Activated naive CD4-positive, alpha-beta T cell treated with anti-CD3 and anti-CD28 coated beads, Interleukin-2, amount 10 ng/mL, durations not matched to agents 7 days and 5 days (primary cell): Measurements from ENCODE around the gene SUSD6.

Experiments
- CTCF ChIA-PET: fragments of 350-600 bp; sonication (Branson Sonifier 250); formaldehyde crosslinking; loops from one replicate; lab custom pipeline; 2021; ENCODE audit warnings: antibody characterized with exemption; lab: Charles Lee
- DNase-seq: peaks from one replicate; pipeline ENCODE4 v3.0.0-alpha.2; 2020
- H3K27ac Mint-ChIP-seq: one replicate; pipeline ENCODE4 v1.8.0; 2021; ENCODE audit warnings: mild to moderate bottlenecking, moderate library complexity, mixed read lengths
- H3K27me3 Mint-ChIP-seq: one replicate; pipeline ENCODE4 v1.8.0; 2021; ENCODE audit warnings: mild to moderate bottlenecking, mixed read lengths
- H3K36me3 Mint-ChIP-seq: one replicate; pipeline ENCODE4 v1.8.0; 2021; ENCODE audit warnings: mixed read lengths
- H3K4me1 Mint-ChIP-seq: one replicate; pipeline ENCODE4 v1.8.0; 2021; ENCODE audit warnings: mixed read lengths
- H3K4me3 Mint-ChIP-seq: one replicate; pipeline ENCODE4 v1.8.0; 2021; ENCODE audit warnings: mild to moderate bottlenecking, moderate library complexity, mixed read lengths
- H3K9me3 Mint-ChIP-seq: one replicate; pipeline ENCODE4 v1.8.0; 2021; ENCODE audit warnings: mixed read lengths

The SUSD6 gene

GRCh38 chr14:69666690-69667211 lies 55.4 kb downstream of the SUSD6 start:
- Mint-ChIP-seq H3K4me3 (no peak overlapping the region), H3K36me3 (peaks cover 64% of the 10 kb centered on the region), H3K4me1 (peaks cover 82% of the 10 kb centered on the region), H3K27ac (peak overlapping the region; percentile 80), H3K27me3 (no peaks in the 10 kb centered on the region), H3K9me3 (peaks cover 11% of the 10 kb centered on the region)
- DNase-seq = no peak
- CTCF ChIA-PET = interaction anchor here (0.7 to 1.1 kb wide), 2 partner anchors 36 to 104 kb away, joined by 3 read pairs; no protein-coding TSS in a partner anchor

- CTCF ChIA-PET = interaction anchor here (0.6 to 1.6 kb wide), 2 partner anchors 23 to 42 kb away, joined by 3 to 4 read pairs; no protein-coding TSS in a partner anchor
- Mint-ChIP-seq H3K36me3 (peaks cover 61% of the 10 kb centered on the region), H3K4me1 (peaks cover 87% of the 10 kb centered on the region), H3K4me3 (no peak overlapping the region), H3K27me3 (no peaks in the 10 kb centered on the region), H3K9me3 (peaks cover 11% of the 10 kb centered on the region), H3K27ac (peak overlapping the region; percentile 74)
- DNase-seq = no peak
These were observed 56.5 kb downstream of the SUSD6 start for GRCh38 chr14:69667938-69668335.

- Mint-ChIP-seq H3K4me3 (no peak overlapping the region), H3K9me3 (peaks cover 11% of the 10 kb centered on the region), H3K27me3 (no peaks in the 10 kb centered on the region)
These were observed 58.0 kb downstream of the SUSD6 start for GRCh38 chr14:69669375-69669774.

GRCh38 chr14:69670093-69670492 lies 58.7 kb downstream of the SUSD6 start:
- Mint-ChIP-seq H3K4me3 (no peak overlapping the region), H3K36me3 (peaks cover 49% of the 10 kb centered on the region), H3K27me3 (no peaks in the 10 kb centered on the region), H3K27ac (no peak overlapping the region), H3K4me1 (peaks cover 93% of the 10 kb centered on the region), H3K9me3 (peaks cover 11% of the 10 kb centered on the region)
- CTCF ChIA-PET = interaction anchor here (1.0 to 1.1 kb wide), 2 partner anchors 57 to 61 kb away, joined by 3 to 5 read pairs; no protein-coding TSS in a partner anchor
- no peak for DNase-seq

More at GRCh38 chr14:69669375-69669774, 58.0 kb downstream of the SUSD6 start:
- H3K27ac Mint-ChIP-seq = peak overlapping the region; percentile 85
- peaks cover 90% of the 10 kb centered on the region for H3K4me1 Mint-ChIP-seq
- CTCF ChIA-PET = interaction anchor here (0.7 to 1.1 kb wide), 3 partner anchors 57 to 61 kb away, joined by 3 to 5 read pairs (median 3); no protein-coding TSS in a partner anchor
- DNase-seq = no peak
- peaks cover 55% of the 10 kb centered on the region for H3K36me3 Mint-ChIP-seq

DNA sequence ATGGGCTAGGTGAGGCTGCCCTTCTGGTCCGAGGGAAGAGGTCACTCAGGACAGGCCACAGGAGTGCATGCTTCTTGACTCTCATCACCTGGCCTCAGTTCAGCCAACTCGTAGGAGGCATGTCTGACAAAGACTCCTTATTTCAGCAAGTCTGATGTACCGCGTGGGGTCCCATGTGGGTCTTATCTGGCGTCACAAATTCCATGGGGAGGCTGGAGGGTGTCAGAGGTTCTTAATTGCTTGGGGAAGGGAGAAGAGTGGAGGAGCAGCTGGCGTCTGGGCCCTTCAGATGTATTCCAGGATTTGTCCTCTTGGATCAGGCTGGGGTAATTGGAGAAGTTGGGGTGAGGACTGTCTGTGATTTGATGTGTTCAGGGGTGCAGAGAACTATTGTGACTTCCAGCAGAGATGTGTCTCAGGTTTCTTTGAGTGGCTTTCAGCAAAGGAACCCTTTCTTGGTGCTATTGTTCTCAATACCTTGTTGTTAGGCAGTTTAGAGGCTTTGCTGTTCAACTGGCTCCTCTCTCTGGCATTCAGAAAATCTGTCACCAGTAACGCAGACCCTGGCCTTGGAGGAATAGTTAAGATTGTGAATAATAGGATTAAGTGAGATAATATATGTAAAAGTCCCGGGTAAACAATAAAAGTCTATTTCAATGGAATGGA lies 60.1 kb downstream of the SUSD6 start:
- peaks cover 11% of the 10 kb centered on the region for H3K9me3 Mint-ChIP-seq
- CTCF ChIA-PET = no interaction called here
- H3K4me1 Mint-ChIP-seq = peaks cover 95% of the 10 kb centered on the region
- peaks cover 44% of the 10 kb centered on the region for H3K36me3 Mint-ChIP-seq
- H3K4me3 Mint-ChIP-seq = no peak overlapping the region
- peak overlapping the region; percentile 19 for H3K27ac Mint-ChIP-seq
- no peak for DNase-seq
- H3K27me3 Mint-ChIP-seq = no peaks in the 10 kb centered on the region

GRCh38 chr14:69672356-69672755 lies 61.0 kb downstream of the SUSD6 start:
- Mint-ChIP-seq H3K9me3 (peaks cover 9% of the 10 kb centered on the region), H3K4me1 (peaks cover 95% of the 10 kb centered on the region), H3K4me3 (no peak overlapping the region), H3K27ac (peak overlapping the region; percentile 66), H3K36me3 (peaks cover 43% of the 10 kb centered on the region), H3K27me3 (no peaks in the 10 kb centered on the region)
- DNase-seq = no peak
- CTCF ChIA-PET = interaction anchor here (1.3 to 3.4 kb wide), 3 partner anchors 13 to 68 kb away, joined by 4 to 18 read pairs (median 8); no protein-coding TSS in a partner anchor

DNA sequence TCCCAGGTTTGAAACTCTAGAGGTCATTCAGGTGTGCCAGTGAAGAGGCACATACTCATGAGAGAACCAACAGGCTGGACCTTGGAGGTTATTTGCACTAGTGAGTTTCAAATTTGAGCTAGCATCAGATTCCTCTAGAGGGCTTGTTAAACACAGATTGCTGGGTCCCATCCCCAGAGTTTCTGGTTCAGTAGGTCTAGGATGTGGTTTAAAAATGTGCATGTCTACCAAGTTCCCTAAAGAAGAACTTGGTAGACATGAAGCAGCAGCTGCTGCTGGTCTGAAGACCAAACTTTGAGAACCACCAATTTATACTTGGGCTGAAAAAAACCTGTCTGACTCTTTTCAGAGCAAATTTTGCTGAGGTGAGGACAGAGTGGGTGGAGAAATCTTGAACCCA lies 61.7 kb downstream of the SUSD6 start:
- Mint-ChIP-seq H3K4me3 (peak overlapping the region; percentile 27), H3K9me3 (peaks cover 4% of the 10 kb centered on the region), H3K36me3 (peaks cover 40% of the 10 kb centered on the region), H3K4me1 (peaks cover 94% of the 10 kb centered on the region), H3K27ac (peak overlapping the region; percentile 91), H3K27me3 (no peaks in the 10 kb centered on the region)
- peak; percentile 42 for DNase-seq
- CTCF ChIA-PET = interaction anchor here (0.7 to 3.4 kb wide), 8 partner anchors 12 to 69 kb away, joined by 3 to 18 read pairs (median 6); no protein-coding TSS in a partner anchor

DNA sequence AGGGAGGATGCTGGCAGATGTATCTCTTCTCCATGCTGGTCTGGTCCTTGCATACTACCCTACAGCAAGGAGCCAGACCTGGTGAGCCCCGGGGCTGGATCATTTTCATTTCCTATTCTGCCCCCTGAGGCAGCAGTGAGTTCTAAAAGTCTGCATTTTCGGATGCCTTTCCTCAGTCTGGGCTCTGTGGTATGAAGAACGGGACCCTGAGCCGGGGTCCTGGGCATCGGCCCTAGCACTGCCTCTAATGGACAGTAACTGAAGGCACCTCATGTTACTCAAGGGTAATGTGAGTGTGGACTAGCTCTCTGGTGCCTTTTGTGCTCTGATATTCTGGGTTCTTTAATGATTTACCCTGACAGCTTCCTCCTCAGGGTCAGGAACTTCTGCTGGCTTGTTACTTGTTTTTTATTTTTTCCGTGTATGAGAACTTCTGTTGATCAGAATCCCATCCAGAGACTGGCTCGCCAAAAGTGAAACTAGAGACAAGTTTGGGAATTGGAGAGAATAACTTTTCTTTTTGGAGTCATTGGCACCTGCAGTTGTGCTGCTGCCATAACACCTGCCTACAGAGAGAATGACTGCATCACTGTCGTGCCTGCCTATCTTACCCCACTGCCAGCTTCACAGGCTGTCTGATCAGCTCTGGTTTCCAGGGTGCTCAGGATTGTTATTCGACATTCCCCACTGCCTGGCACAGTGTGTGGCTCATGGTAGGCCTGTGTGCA lies 62.3 kb downstream of the SUSD6 start:
- peaks cover 87% of the 10 kb centered on the region for H3K4me1 Mint-ChIP-seq
- CTCF ChIA-PET = interaction anchor here (0.7 to 3.4 kb wide), 12 partner anchors 11 to 69 kb away, joined by 3 to 18 read pairs (median 4); no protein-coding TSS in a partner anchor
- peaks cover 2% of the 10 kb centered on the region for H3K9me3 Mint-ChIP-seq
- H3K4me3 Mint-ChIP-seq = peak overlapping the region; percentile 27
- no peaks in the 10 kb centered on the region for H3K27me3 Mint-ChIP-seq
- H3K36me3 Mint-ChIP-seq = peaks cover 34% of the 10 kb centered on the region
- peak overlapping the region; percentile 91 for H3K27ac Mint-ChIP-seq
- no peak for DNase-seq

DNA sequence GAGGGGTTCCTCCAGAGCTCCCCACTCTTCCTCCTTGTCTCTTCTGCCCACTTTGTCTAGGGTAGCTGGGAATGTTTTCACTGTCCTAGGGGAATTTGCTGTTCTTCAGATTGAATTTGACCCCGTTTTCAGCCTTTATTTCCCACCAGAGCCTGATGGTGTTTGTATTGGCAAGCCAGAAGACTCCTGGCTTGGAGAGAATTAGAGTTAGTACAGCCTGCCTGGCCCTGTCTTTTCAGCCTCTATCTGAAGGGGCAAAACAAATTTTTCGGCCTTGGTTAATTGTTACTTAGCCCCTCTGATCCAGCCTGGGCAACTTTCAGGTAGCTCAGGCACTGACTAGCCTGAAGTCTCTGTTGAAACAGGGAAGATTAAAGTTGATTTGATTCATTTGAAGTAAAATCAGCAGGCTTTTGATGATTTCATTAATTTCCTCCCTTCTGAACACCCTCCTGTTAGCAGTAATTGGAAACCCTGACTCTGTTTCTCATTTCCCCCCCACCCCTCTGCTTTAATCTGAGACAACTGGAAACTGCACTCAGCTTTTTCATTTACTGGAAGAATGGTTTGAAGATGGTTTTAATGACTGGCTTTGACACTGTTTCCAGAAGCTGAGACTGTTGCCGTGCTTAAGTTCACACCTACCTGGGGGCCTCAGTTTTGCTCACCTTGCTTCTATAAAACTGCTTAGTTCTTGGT lies 63.3 kb downstream of the SUSD6 start:
- no peak overlapping the region for H3K4me3 Mint-ChIP-seq
- no peaks in the 10 kb centered on the region for H3K9me3 Mint-ChIP-seq
- H3K36me3 Mint-ChIP-seq = peaks cover 29% of the 10 kb centered on the region
- DNase-seq = no peak
- H3K4me1 Mint-ChIP-seq = peaks cover 78% of the 10 kb centered on the region
- H3K27ac Mint-ChIP-seq = peak overlapping the region; percentile 91
- CTCF ChIA-PET = interaction anchor here (0.8 to 3.4 kb wide), 8 partner anchors 10 to 70 kb away, joined by 3 to 18 read pairs (median 4); no protein-coding TSS in a partner anchor
- no peaks in the 10 kb centered on the region for H3K27me3 Mint-ChIP-seq

- CTCF ChIA-PET = interaction anchor here (1.1 to 3.4 kb wide), 3 partner anchors 10 to 70 kb away, joined by 4 to 18 read pairs (median 4); no protein-coding TSS in a partner anchor
- H3K9me3 Mint-ChIP-seq = no peaks in the 10 kb centered on the region
- peak overlapping the region; percentile 91 for H3K27ac Mint-ChIP-seq
- H3K4me3 Mint-ChIP-seq = no peak overlapping the region
- peaks cover 27% of the 10 kb centered on the region for H3K36me3 Mint-ChIP-seq
- H3K27me3 Mint-ChIP-seq = no peaks in the 10 kb centered on the region
- H3K4me1 Mint-ChIP-seq = peaks cover 75% of the 10 kb centered on the region
- DNase-seq = no peak
These were observed 63.8 kb downstream of the SUSD6 start for GRCh38 chr14:69675245-69675583.

GRCh38 chr14:69675877-69676416 lies 64.6 kb downstream of the SUSD6 start:
- Mint-ChIP-seq H3K36me3 (peaks cover 26% of the 10 kb centered on the region), H3K27ac (peak overlapping the region; percentile 91), H3K4me1 (peaks cover 75% of the 10 kb centered on the region), H3K27me3 (no peaks in the 10 kb centered on the region), H3K4me3 (no peak overlapping the region), H3K9me3 (no peaks in the 10 kb centered on the region)
- CTCF ChIA-PET = interaction anchor here (3.4 kb wide), 1 partner anchor 9 kb away, joined by 18 read pairs; no protein-coding TSS in a partner anchor
- no peak for DNase-seq

DNA sequence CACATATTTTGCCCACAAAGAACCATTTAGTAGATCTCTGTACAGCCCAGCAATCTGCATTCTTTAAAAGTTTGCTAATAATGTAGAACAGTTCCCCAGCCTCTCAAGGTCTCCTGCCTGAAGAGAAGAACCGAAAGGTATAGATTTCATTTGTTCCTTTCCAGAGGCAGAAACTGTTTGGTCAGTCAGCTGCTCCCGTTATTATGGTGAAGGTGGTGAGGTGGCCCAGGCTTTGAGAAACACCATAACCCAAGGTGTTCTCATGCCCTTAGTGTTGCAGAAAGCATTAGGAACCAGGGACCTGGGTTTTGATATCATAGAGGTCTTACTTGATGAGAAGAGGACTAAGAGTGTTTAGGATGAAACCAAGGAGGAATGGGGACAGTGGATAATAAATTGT lies 65.3 kb downstream of the SUSD6 start:
- Mint-ChIP-seq H3K36me3 (peaks cover 25% of the 10 kb centered on the region), H3K27me3 (no peaks in the 10 kb centered on the region), H3K4me3 (no peak overlapping the region), H3K27ac (peak overlapping the region; percentile 20), H3K9me3 (no peaks in the 10 kb centered on the region), H3K4me1 (peaks cover 75% of the 10 kb centered on the region)
- CTCF ChIA-PET = no interaction called here
- DNase-seq = no peak

- CTCF ChIA-PET = interaction anchor here (1.0 kb wide), 1 partner anchor 64 kb away, joined by 3 read pairs; no protein-coding TSS in a partner anchor
- Mint-ChIP-seq H3K4me3 (no peak overlapping the region), H3K9me3 (no peaks in the 10 kb centered on the region), H3K4me1 (peaks cover 75% of the 10 kb centered on the region), H3K27me3 (no peaks in the 10 kb centered on the region), H3K27ac (no peak overlapping the region), H3K36me3 (peaks cover 37% of the 10 kb centered on the region)
- DNase-seq = no peak
These were observed 68.9 kb downstream of the SUSD6 start for GRCh38 chr14:69680297-69680696.
